PC-3 (cell line): ENCODE data around the gene DCAF12.

Experiments used
- EZH2 ChIP-seq: fragments of 300-600 bp; sonication (generic); IDR thresholded peaks from one replicate; pipeline ENCODE4 v1.6.1; 2017; ENCODE audit warnings: antibody characterized with exemption, mild to moderate bottlenecking, low read length; ENCODE audit not compliant: unreplicated experiment
- EZH2phosphoT487 ChIP-seq: fragments of 300-600 bp; sonication (generic); IDR thresholded peaks from 2 replicates; pipeline ENCODE4 v1.6.1; 2018; ENCODE audit warnings: mild to moderate bottlenecking, antibody characterized with exemption, low read length, borderline replicate concordance
- TF ChIP-seq, protein P1 (sequence below): fragments of 300-600 bp; sonication (generic); conservative IDR thresholded peaks from 2 replicates; pipeline ENCODE4 v1.5.1; 2017; ENCODE audit warnings: antibody characterized with exemption, low read depth, mild to moderate bottlenecking, low read length

GRCh38 chr9:34171753-34172535 lies 45.4 kb upstream of the DCAF12 start:
- TF ChIP-seq EZH2 (no peak), EZH2phosphoT487 (no peak)
- TF ChIP-seq, protein P1, sequence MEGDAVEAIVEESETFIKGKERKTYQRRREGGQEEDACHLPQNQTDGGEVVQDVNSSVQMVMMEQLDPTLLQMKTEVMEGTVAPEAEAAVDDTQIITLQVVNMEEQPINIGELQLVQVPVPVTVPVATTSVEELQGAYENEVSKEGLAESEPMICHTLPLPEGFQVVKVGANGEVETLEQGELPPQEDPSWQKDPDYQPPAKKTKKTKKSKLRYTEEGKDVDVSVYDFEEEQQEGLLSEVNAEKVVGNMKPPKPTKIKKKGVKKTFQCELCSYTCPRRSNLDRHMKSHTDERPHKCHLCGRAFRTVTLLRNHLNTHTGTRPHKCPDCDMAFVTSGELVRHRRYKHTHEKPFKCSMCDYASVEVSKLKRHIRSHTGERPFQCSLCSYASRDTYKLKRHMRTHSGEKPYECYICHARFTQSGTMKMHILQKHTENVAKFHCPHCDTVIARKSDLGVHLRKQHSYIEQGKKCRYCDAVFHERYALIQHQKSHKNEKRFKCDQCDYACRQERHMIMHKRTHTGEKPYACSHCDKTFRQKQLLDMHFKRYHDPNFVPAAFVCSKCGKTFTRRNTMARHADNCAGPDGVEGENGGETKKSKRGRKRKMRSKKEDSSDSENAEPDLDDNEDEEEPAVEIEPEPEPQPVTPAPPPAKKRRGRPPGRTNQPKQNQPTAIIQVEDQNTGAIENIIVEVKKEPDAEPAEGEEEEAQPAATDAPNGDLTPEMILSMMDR = no peak
